A673 (cell line): ENCODE data around the gene FAM83D. TPM values are rescaled to one million over a fixed set of nuclear protein-coding genes. Genes with fewer than 3 reads are reported as not detected.

ENCODE experiments used
- BruUV-seq: library from RNA; stranded (reverse); fragments of 400-500 nt; replicated peaks from 2 replicates; lab custom pipeline; 2021; lab: Mats Ljungman, UMichigan
- CTCF ChIA-PET: fragments of 300-600 bp; sonication (Branson Sonifier 250); formaldehyde crosslinking; loops from one replicate; lab custom pipeline; 2022; ENCODE audit warnings: antibody characterized with exemption; lab: Charles Lee
- POLR2A ChIA-PET: fragments of 300-600 bp; sonication (Branson Sonifier 250); formaldehyde crosslinking; loops from one replicate; lab custom pipeline; 2022; ENCODE audit warnings: antibody characterized with exemption; ENCODE audit not compliant: low non-redundant PET; lab: Charles Lee
- DNase-seq: peaks from one replicate; pipeline ENCODE4 v3.0.0-alpha.2; 2015; ENCODE audit warnings: low spot score
- H3K27ac ChIP-seq: fragments of 200-600 bp; sonication (generic); 2 replicates; pipeline ENCODE4 v1.5.1; 2016; ENCODE audit warnings: mixed run types, low read depth, mild to moderate bottlenecking, mixed read lengths, antibody characterized with exemption, low read length; ENCODE audit not compliant: poor library complexity, severe bottlenecking
- H3K27me3 ChIP-seq: fragments of 200-600 bp; sonication (generic); replicated peaks from 2 replicates; pipeline ENCODE4 v1.6.1; 2017; ENCODE audit warnings: mixed run types, low read depth, mild to moderate bottlenecking, mixed read lengths, antibody characterized with exemption, low read length; ENCODE audit not compliant: insufficient read depth, poor library complexity
- H3K36me3 ChIP-seq: fragments of 200-600 bp; sonication (generic); 2 replicates; pipeline ENCODE4 v1.6.1; 2016; ENCODE audit warnings: mixed run types, mild to moderate bottlenecking, mixed read lengths, antibody characterized with exemption, low read length; ENCODE audit not compliant: insufficient read depth, poor library complexity, severe bottlenecking
- H3K4me1 ChIP-seq: fragments of 200-600 bp; sonication (generic); 2 replicates; pipeline ENCODE4 v1.6.1; 2017; ENCODE audit warnings: mixed run types, mild to moderate bottlenecking, mixed read lengths, antibody characterized with exemption, low read length; ENCODE audit not compliant: insufficient read depth, poor library complexity, severe bottlenecking
- H3K4me3 ChIP-seq: fragments of 200-600 bp; sonication (generic); 2 replicates; pipeline ENCODE4 v1.5.1; 2016; ENCODE audit warnings: low read depth, mixed run types, mild to moderate bottlenecking, mixed read lengths, low read length; ENCODE audit not compliant: poor library complexity, severe bottlenecking
- H3K9me3 ChIP-seq: fragments of 200-600 bp; sonication (generic); 2 replicates; pipeline ENCODE4 v1.6.1; 2016; ENCODE audit warnings: mixed run types, low read depth, mild to moderate bottlenecking, mixed read lengths, antibody characterized with exemption, low read length; ENCODE audit not compliant: poor library complexity, severe bottlenecking
- CTCF ChIP-seq: fragments of 300-800, 200-600 bp; sonication (generic); conservative IDR thresholded peaks from 2 replicates; pipeline ENCODE4 v1.5.1; 2017; ENCODE audit warnings: low read depth, mild to moderate bottlenecking, antibody characterized with exemption, low read length, moderate library complexity, mixed read lengths
- EZH2 ChIP-seq: fragments of 200-600 bp; sonication (generic); IDR thresholded peaks from 2 replicates; pipeline ENCODE4 v1.6.1; 2017; ENCODE audit warnings: borderline replicate concordance, low read depth, mild to moderate bottlenecking, mixed read lengths, antibody characterized with exemption, low read length; ENCODE audit not compliant: poor library complexity, severe bottlenecking
- intact Hi-C: fragments of 100-400 bp; cut with micrococcal nuclease; formaldehyde crosslinking; loops from one replicate; pipeline ENCODE4 v1.10.0; 2022; ENCODE audit not compliant: unreplicated experiment
- total RNA-seq: library from RNA; stranded (reverse); gene quantifications from 2 replicates; pipeline ENCODE4 v1.2.3, GENCODE V29; 2021

The FAM83D gene
- total RNA-seq, 1 experiment from 2014 or later, result 74.0 TPM

GRCh38 chr20:38985603-38986170, 59.5 kb downstream of the FAM83D start:
- H3K27me3 ChIP-seq, result no peaks in the 10 kb centered on the region
- ChIA-PET POLR2A (no interaction called here), CTCF (interaction anchor here (0.5 kb wide), 1 partner anchor 61 kb away, joined by 4 read pairs; no protein-coding TSS in a partner anchor)
- no peak for TF ChIP-seq EZH2
- TF ChIP-seq CTCF, result no peak
- DNase-seq, result peak; percentile 62
- no TSS peak for BruUV-seq
- intact Hi-C loops, result no loop called here
- H3K4me3 ChIP-seq, result no peak overlapping the region
- H3K36me3 ChIP-seq, result peaks cover 4% of the 10 kb centered on the region
- H3K27ac ChIP-seq, result peak overlapping the region; percentile 17
- H3K4me1 ChIP-seq, result peaks cover 36% of the 10 kb centered on the region
- no peaks in the 10 kb centered on the region for H3K9me3 ChIP-seq

GRCh38 chr20:38986663-38987062, 60.4 kb downstream of the FAM83D start:
- no peaks in the 10 kb centered on the region for H3K27me3 ChIP-seq
- intact Hi-C loops, result no loop called here
- H3K4me1 ChIP-seq, result peaks cover 36% of the 10 kb centered on the region
- no peak overlapping the region for H3K4me3 ChIP-seq
- H3K36me3 ChIP-seq, result peaks cover 4% of the 10 kb centered on the region
- BruUV-seq, result no TSS peak
- H3K27ac ChIP-seq, result no peak overlapping the region
- H3K9me3 ChIP-seq, result no peaks in the 10 kb centered on the region
- no peak for DNase-seq
- no peak for TF ChIP-seq CTCF
- no peak for TF ChIP-seq EZH2
- ChIA-PET CTCF (no interaction called here), POLR2A (no interaction called here)

GRCh38 chr20:38987777-38988176, 61.6 kb downstream of the FAM83D start:
- Histone ChIP-seq H3K27me3 (no peaks in the 10 kb centered on the region), H3K36me3 (peaks cover 4% of the 10 kb centered on the region), H3K4me1 (peaks cover 29% of the 10 kb centered on the region), H3K4me3 (no peak overlapping the region), H3K9me3 (no peaks in the 10 kb centered on the region), H3K27ac (no peak overlapping the region)
- no TSS peak for BruUV-seq
- ChIA-PET CTCF (no interaction called here), POLR2A (no interaction called here)
- DNase-seq, result peak; percentile 9
- intact Hi-C loops, result no loop called here
- TF ChIP-seq CTCF, result no peak
- no peak for TF ChIP-seq EZH2
